ENCODE results near the gene UPF1.

DNA sequence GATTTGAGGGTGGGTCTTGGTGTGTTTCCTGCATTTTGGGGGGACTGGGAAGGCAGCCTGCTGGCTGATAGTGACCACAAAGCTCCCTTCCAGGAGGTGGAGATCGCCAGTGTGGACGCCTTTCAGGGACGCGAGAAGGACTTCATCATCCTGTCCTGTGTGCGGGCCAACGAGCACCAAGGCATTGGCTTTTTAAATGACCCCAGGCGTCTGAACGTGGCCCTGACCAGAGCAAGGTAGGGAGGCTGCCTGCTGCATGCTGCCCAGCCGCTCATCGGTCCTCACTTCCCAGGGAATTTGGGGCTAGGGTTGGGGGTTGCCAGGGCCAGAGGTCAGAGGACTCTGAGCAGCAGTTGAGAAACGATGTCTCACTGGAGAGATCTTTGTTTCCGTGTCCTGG, 30.2 kb downstream of the UPF1 start:
- TF ChIP-seq ZFP3 (CRISPR knock-in tag; IDR thresholded peaks at IDR 0.05) = no peak
- TF ChIP-seq, protein P1, sequence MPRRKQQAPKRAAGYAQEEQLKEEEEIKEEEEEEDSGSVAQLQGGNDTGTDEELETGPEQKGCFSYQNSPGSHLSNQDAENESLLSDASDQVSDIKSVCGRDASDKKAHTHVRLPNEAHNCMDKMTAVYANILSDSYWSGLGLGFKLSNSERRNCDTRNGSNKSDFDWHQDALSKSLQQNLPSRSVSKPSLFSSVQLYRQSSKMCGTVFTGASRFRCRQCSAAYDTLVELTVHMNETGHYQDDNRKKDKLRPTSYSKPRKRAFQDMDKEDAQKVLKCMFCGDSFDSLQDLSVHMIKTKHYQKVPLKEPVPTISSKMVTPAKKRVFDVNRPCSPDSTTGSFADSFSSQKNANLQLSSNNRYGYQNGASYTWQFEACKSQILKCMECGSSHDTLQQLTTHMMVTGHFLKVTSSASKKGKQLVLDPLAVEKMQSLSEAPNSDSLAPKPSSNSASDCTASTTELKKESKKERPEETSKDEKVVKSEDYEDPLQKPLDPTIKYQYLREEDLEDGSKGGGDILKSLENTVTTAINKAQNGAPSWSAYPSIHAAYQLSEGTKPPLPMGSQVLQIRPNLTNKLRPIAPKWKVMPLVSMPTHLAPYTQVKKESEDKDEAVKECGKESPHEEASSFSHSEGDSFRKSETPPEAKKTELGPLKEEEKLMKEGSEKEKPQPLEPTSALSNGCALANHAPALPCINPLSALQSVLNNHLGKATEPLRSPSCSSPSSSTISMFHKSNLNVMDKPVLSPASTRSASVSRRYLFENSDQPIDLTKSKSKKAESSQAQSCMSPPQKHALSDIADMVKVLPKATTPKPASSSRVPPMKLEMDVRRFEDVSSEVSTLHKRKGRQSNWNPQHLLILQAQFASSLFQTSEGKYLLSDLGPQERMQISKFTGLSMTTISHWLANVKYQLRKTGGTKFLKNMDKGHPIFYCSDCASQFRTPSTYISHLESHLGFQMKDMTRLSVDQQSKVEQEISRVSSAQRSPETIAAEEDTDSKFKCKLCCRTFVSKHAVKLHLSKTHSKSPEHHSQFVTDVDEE (CRISPR knock-in tag; IDR thresholded peaks at IDR 0.05) = no peak
- TF ChIP-seq, protein P2, sequence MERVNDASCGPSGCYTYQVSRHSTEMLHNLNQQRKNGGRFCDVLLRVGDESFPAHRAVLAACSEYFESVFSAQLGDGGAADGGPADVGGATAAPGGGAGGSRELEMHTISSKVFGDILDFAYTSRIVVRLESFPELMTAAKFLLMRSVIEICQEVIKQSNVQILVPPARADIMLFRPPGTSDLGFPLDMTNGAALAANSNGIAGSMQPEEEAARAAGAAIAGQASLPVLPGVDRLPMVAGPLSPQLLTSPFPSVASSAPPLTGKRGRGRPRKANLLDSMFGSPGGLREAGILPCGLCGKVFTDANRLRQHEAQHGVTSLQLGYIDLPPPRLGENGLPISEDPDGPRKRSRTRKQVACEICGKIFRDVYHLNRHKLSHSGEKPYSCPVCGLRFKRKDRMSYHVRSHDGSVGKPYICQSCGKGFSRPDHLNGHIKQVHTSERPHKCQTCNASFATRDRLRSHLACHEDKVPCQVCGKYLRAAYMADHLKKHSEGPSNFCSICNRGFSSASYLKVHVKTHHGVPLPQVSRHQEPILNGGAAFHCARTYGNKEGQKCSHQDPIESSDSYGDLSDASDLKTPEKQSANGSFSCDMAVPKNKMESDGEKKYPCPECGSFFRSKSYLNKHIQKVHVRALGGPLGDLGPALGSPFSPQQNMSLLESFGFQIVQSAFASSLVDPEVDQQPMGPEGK (CRISPR knock-in tag; IDR thresholded peaks at IDR 0.05; ENCODE audit: borderline replicate concordance) = no peak
- TF ChIP-seq ZNF565 (CRISPR knock-in tag; conservative IDR thresholded peaks at IDR 0.05; ENCODE audit: low read depth) = no peak
- TF ChIP-seq ZC3H10 (CRISPR knock-in tag; IDR thresholded peaks at IDR 0.05) = no peak
- TF ChIP-seq ARNTL (CRISPR knock-in tag; IDR thresholded peaks at IDR 0.05; ENCODE audit: borderline replicate concordance, low read depth) = no peak
- TF ChIP-seq, protein P3, sequence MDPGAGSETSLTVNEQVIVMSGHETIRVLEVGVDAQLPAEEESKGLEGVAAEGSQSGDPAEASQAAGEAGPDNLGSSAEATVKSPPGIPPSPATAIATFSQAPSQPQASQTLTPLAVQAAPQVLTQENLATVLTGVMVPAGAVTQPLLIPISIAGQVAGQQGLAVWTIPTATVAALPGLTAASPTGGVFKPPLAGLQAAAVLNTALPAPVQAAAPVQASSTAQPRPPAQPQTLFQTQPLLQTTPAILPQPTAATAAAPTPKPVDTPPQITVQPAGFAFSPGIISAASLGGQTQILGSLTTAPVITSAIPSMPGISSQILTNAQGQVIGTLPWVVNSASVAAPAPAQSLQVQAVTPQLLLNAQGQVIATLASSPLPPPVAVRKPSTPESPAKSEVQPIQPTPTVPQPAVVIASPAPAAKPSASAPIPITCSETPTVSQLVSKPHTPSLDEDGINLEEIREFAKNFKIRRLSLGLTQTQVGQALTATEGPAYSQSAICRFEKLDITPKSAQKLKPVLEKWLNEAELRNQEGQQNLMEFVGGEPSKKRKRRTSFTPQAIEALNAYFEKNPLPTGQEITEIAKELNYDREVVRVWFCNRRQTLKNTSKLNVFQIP (CRISPR knock-in tag; IDR thresholded peaks at IDR 0.05; ENCODE audit: borderline replicate concordance, low read depth) = no peak
- TF ChIP-seq RARB (CRISPR knock-in tag; IDR thresholded peaks at IDR 0.05) = no peak
- TF ChIP-seq TCF4 (CRISPR knock-in tag; IDR thresholded peaks at IDR 0.05; ENCODE audit: borderline replicate concordance) = no peak
- no peak for TF ChIP-seq TOX (CRISPR knock-in tag; IDR thresholded peaks at IDR 0.05; ENCODE audit: borderline replicate concordance)
- no peak for TF ChIP-seq OSR1 (CRISPR knock-in tag; IDR thresholded peaks at IDR 0.05)
- no peak for TF ChIP-seq ESRRG (CRISPR knock-in tag; IDR thresholded peaks at IDR 0.05)

Data from SK-N-SH treated with all-trans-retinoic acid at 6 μM for 48 hours (cell line).